Right lobe of liver (tissue), 6 donors: ENCODE data around the gene IQSEC1. TPM values are rescaled to one million over a fixed set of nuclear protein-coding genes. Genes with fewer than 3 reads are reported as not detected.

Experiments
- ATAC-seq, 4 donors: fragments of 200-7000 bp; cut with Tn5 transposase; one replicate each; pipeline ENCODE4 v1.9.1; 2020; ENCODE audit warnings: mild to moderate bottlenecking in 4 of 4, moderate library complexity in 4 of 4
- DNase-seq, 3 donors: peaks; one replicate each; pipeline ENCODE4 v3.0.0-alpha.2; 2020
- H3K27ac ChIP-seq, 3 donors: fragments of 200-600 bp; one replicate each; pipeline ENCODE4 v1.8.0; 2022
- H3K27me3 ChIP-seq, 2 donors: fragments of 200-600 bp; one replicate each; pipeline ENCODE4 v1.8.0; 2022
- H3K36me3 ChIP-seq, 4 donors: fragments of 200-600 bp; sonication (generic) in 1 of 4; one replicate each; pipeline versions ENCODE4 v1.5.1 to v1.8.0; 2017 to 2022; ENCODE audit warnings: control low read depth in 1 of 4
- H3K4me1 ChIP-seq, 4 donors: fragments of 200-600 bp; sonication (generic) in 1 of 4; one replicate each; pipeline versions ENCODE4 v1.5.1 to v1.8.0; 2017 to 2022; ENCODE audit warnings: control low read depth in 1 of 4
- H3K4me3 ChIP-seq, 3 donors: fragments of 200-600 bp; one replicate each; pipeline ENCODE4 v1.8.0; 2022
- H3K9me3 ChIP-seq, 4 donors: fragments of 200-600 bp; sonication (generic) in 1 of 4; one replicate each; pipeline versions ENCODE4 v1.5.1 to v1.8.0; 2017 to 2022; ENCODE audit warnings: control low read depth in 1 of 4
- POLR2A ChIP-seq: fragments of 450-650 bp; IDR thresholded peaks from one replicate; pipeline ENCODE4 v1.6.1; 2017; ENCODE audit warnings: antibody characterized with exemption, mild to moderate bottlenecking
- WGBS: methylation state at CpG from one replicate; pipeline ENCODE4 v1.1.6; 2018; ENCODE audit warnings: low coverage, low lambda C conversion rate; ENCODE audit not compliant: insufficient coverage; ENCODE audit errors: missing lambda C conversion rate; 5-methylcytosine and 5-hydroxymethylcytosine counted together
- intact Hi-C, 2 donors: fragments of 100-400 bp; cut with DNase I; formaldehyde crosslinking; loops; one replicate each; pipeline versions ENCODE4 v1.11.2 to v1.14.1; 2022
- total RNA-seq, 6 experiments: library from RNA; depleted of rRNA in 2 of 6; stranded (reverse); fragments of >200 nt in 2 of 6; fragmentation: NEBNext Ultra II Directional in 3 of 6; extraction: Animal tissue kit (Norgen Biotek cat#: 25700) in 3 of 6; gene quantifications; one replicate each; pipeline versions ENCODE4 v1.1.0 to v1.2.4, GENCODE V29; 2016 to 2023
- TF ChIP-seq, protein P1 (sequence below), 4 donors: fragments of 200-600 bp in 3 of 4; fragments of 450-650 bp in 1 of 4; IDR thresholded peaks; one replicate each; pipeline versions ENCODE4 v1.5.1 to v1.8.0; 2016 to 2022; ENCODE audit warnings: antibody characterized with exemption in 4 of 4, mild to moderate bottlenecking in 2 of 4
- donor health status: DM: no; HTN: yes; CAD: no.
- donor health status: DM: no; HTN: no; CAD: no.
- donor health status: DM: no; HTN: no; CAD: no.
- donor health status: DM: no; HTN: yes; CAD: no.
- donor health status: DM: no; HTN: yes; CAD: no.

Gene IQSEC1
- total RNA-seq, 6 experiments from 2014 or later = 32.1 to 61.3 (median 48.9) TPM

DNA sequence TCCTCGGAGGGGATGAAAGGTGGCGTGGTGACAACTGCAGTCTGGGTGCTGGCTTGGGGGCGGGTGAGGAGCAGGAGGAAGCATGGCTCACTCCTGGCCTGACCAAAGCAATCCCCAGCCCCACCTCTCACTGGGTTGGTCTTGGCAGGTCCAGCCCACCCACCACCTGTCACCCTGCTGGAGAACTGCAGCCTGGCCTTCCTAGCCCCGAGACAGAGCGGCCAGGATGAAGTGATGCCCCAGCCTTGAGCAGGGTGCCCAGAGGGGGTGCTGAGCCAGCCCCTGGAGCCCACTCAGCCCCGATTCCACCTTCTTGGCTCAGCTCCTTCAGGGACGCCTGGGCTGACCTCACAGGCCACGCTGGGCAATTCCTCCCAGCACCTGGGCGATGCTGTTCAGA, 89.9 kb downstream of the IQSEC1 start:
- intact Hi-C loops = loop anchor here (10.0 kb wide), 2 partner anchors 69 to 79 kb away; no protein-coding TSS in a partner anchor
- TF ChIP-seq POLR2A = no peak
- TF ChIP-seq, protein P1, sequence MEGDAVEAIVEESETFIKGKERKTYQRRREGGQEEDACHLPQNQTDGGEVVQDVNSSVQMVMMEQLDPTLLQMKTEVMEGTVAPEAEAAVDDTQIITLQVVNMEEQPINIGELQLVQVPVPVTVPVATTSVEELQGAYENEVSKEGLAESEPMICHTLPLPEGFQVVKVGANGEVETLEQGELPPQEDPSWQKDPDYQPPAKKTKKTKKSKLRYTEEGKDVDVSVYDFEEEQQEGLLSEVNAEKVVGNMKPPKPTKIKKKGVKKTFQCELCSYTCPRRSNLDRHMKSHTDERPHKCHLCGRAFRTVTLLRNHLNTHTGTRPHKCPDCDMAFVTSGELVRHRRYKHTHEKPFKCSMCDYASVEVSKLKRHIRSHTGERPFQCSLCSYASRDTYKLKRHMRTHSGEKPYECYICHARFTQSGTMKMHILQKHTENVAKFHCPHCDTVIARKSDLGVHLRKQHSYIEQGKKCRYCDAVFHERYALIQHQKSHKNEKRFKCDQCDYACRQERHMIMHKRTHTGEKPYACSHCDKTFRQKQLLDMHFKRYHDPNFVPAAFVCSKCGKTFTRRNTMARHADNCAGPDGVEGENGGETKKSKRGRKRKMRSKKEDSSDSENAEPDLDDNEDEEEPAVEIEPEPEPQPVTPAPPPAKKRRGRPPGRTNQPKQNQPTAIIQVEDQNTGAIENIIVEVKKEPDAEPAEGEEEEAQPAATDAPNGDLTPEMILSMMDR (IDR thresholded peaks at IDR 0.05) = no peak

DNA sequence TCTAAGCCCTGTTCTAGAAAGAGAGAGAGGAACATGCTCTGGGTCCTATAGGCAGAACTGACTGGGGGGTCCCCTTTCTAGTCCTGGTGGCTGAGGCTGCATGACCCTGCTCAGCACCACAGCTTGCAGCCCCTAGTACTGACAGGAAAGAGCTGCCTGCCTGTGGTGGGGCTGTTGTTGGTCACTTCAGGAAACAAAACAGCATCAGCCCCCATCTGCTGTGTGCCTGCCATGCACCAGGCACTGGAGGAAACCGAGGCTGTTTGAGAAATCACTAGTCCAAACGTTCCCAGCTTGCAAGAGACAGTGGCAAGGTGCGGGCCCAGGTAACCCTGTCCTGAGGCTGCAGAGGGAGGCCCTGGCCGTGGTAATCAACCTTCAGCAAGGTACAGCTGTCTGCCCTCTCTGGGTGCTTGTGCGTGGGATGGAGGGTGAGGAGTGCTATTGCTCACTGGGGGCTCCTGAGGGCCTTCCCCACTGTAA, 90.6 kb downstream of the IQSEC1 start:
- DNase-seq (no peak), ATAC-seq (no peak)
- Histone ChIP-seq H3K27me3 (no peaks in the 10 kb centered on the region), H3K4me1 (peaks cover 0 to 10% (median 0%) of the 10 kb centered on the region in 4 donors), H3K27ac (no peak overlapping the region), H3K4me3 (no peak overlapping the region), H3K36me3 (no peaks in the 10 kb centered on the region), H3K9me3 (no peaks in the 10 kb centered on the region)
- intact Hi-C loops = loop anchor here (10.0 kb wide), 2 partner anchors 68 to 78 kb away; no protein-coding TSS in a partner anchor
- WGBS = no CpG with 5 or more reads among the region's 5 CpGs
- TF ChIP-seq, protein P1 (IDR thresholded peaks at IDR 0.05) = no peak
- TF ChIP-seq POLR2A = no peak

More for the DNA sequence above, 89.9 kb downstream of the IQSEC1 start:
- ATAC-seq (no peak), DNase-seq (no peak)
- no peaks in the 10 kb centered on the region for H3K36me3 ChIP-seq
- no peaks in the 10 kb centered on the region for H3K9me3 ChIP-seq
- H3K27ac ChIP-seq = no peak overlapping the region
- H3K27me3 ChIP-seq = no peaks in the 10 kb centered on the region
- WGBS = 60% methylated on average over 1 of the region's 9 CpGs
- H3K4me3 ChIP-seq = no peak overlapping the region
- H3K4me1 ChIP-seq = peaks cover 0 to 10% (median 0%) of the 10 kb centered on the region in 4 donors

GRCh38 chr3:12981306-12982275, 91.6 kb downstream of the IQSEC1 start:
- H3K27me3 ChIP-seq = no peaks in the 10 kb centered on the region
- ATAC-seq (no peak), DNase-seq (no peak)
- H3K27ac ChIP-seq = no peak overlapping the region
- H3K9me3 ChIP-seq = no peaks in the 10 kb centered on the region
- peaks cover 0 to 10% (median 0%) of the 10 kb centered on the region in 4 donors for H3K4me1 ChIP-seq
- no peak for TF ChIP-seq POLR2A
- TF ChIP-seq, protein P1 (IDR thresholded peaks at IDR 0.05) = no peak
- intact Hi-C loops = loop anchor here (10.0 kb wide), 2 partner anchors 67 to 77 kb away; no protein-coding TSS in a partner anchor
- no peaks in the 10 kb centered on the region for H3K36me3 ChIP-seq
- WGBS = 87% methylated on average over 13 of the region's 13 CpGs
- H3K4me3 ChIP-seq = no peak overlapping the region

GRCh38 chr3:12980596-12981290, 92.5 kb downstream of the IQSEC1 start:
- H3K4me1 ChIP-seq = peaks cover 0 to 10% (median 0%) of the 10 kb centered on the region in 4 donors
- H3K4me3 ChIP-seq = no peak overlapping the region
- no peak for ATAC-seq
- H3K36me3 ChIP-seq = no peaks in the 10 kb centered on the region
- no peaks in the 10 kb centered on the region for H3K9me3 ChIP-seq
- H3K27me3 ChIP-seq = no peaks in the 10 kb centered on the region
- TF ChIP-seq POLR2A = no peak
- TF ChIP-seq, protein P1 (IDR thresholded peaks at IDR 0.05) = no peak
- no peak overlapping the region for H3K27ac ChIP-seq
- intact Hi-C loops = loop anchor here (10.0 kb wide), 2 partner anchors 66 to 76 kb away; no protein-coding TSS in a partner anchor
- WGBS = 91% methylated on average over 6 of the region's 10 CpGs
- DNase-seq = no peak
